Osteoblast (primary cell): ENCODE data around the gene TNIK. TPM values are rescaled to one million over a fixed set of nuclear protein-coding genes. Genes with fewer than 3 reads are reported as not detected.
A peak's percentile ranks its signal among the peaks of the same experiment; 100 is the strongest.

Experiments
- DNase-seq: peaks from one replicate; pipeline ENCODE4 v3.0.0; 2011; ENCODE audit warnings: low spot score, mixed read lengths; ENCODE audit not compliant: insufficient read length; ENCODE audit errors: missing footprints
- H2AFZ ChIP-seq: 2 replicates; pipeline ENCODE4 v1.6.0; 2011; ENCODE audit warnings: mild to moderate bottlenecking, low read length
- H3K27ac ChIP-seq: 2 replicates; pipeline ENCODE4 v1.5.1; 2011; ENCODE audit warnings: mild to moderate bottlenecking, low read depth, low read length, moderate library complexity
- H3K27me3 ChIP-seq: 2 replicates; pipeline ENCODE4 v1.6.0; 2012; ENCODE audit warnings: mild to moderate bottlenecking, control low read depth, inconsistent platforms, low read length, moderate library complexity; ENCODE audit not compliant: insufficient read depth
- H3K36me3 ChIP-seq: 2 replicates; pipeline ENCODE4 v1.5.1; 2011; ENCODE audit warnings: mild to moderate bottlenecking, low read length, control low read depth, moderate library complexity; ENCODE audit not compliant: insufficient read depth
- H3K4me1 ChIP-seq: 2 replicates; pipeline ENCODE4 v1.5.1; 2011; ENCODE audit warnings: mild to moderate bottlenecking, low read length, control low read depth, moderate library complexity; ENCODE audit not compliant: insufficient read depth
- H3K4me2 ChIP-seq: 2 replicates; pipeline ENCODE4 v1.6.0; 2011; ENCODE audit warnings: mild to moderate bottlenecking, low read length; ENCODE audit not compliant: insufficient read depth
- H3K4me3 ChIP-seq: fragments of 200-600 bp; sonication (generic); 3 replicates; pipeline ENCODE4 v1.5.1; 2012; ENCODE audit warnings: mild to moderate bottlenecking, low read length, inconsistent platforms; ENCODE audit not compliant: insufficient read depth
- H3K79me2 ChIP-seq: 2 replicates; pipeline ENCODE4 v1.6.0; 2012; ENCODE audit warnings: mild to moderate bottlenecking, low read length, control low read depth, inconsistent platforms; ENCODE audit not compliant: insufficient read depth
- H3K9me3 ChIP-seq: 2 replicates; pipeline ENCODE4 v1.5.1; 2011; ENCODE audit warnings: low read depth, low read length, control low read depth
- H4K20me1 ChIP-seq: 2 replicates; pipeline ENCODE4 v1.6.0; 2012; ENCODE audit warnings: mild to moderate bottlenecking, low read length, control low read depth; ENCODE audit not compliant: insufficient read depth
- total RNA-seq: library from RNA; depleted of rRNA; stranded (reverse); fragments of >200 nt; gene quantifications from 2 replicates; pipeline ENCODE4 v1.2.3, GENCODE V29; 2012
- TF ChIP-seq, protein P1 (sequence below): IDR thresholded peaks from 2 replicates; pipeline ENCODE4 v1.5.1; 2011; ENCODE audit warnings: mild to moderate bottlenecking, low read depth, low read length, moderate library complexity; ENCODE audit errors: extremely low read depth

Gene TNIK
- total RNA-seq, 1 donor = 7.6 TPM

DNA sequence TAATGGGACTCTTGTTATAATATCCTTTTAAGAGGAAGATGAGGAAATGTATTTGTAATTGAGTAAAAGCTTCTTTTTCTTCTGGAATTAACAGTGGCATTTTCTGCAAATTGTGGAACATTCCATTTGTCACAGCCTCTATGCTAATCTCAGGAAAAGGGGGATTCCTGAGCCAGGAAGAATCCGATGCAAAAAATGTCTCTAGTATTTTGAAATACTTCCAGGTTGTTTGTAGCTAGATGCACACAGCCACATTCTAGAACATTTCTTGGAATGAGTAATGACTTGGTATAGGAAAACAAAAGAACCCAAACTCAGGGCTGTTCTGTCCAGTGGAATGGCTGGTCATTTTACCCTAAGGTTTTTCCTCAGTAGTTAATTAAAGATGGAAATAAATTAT is 335.2 kb downstream of the TNIK start:
- Histone ChIP-seq H3K36me3 (no peaks in the 10 kb centered on the region), H3K4me2 (no peak overlapping the region)

DNA sequence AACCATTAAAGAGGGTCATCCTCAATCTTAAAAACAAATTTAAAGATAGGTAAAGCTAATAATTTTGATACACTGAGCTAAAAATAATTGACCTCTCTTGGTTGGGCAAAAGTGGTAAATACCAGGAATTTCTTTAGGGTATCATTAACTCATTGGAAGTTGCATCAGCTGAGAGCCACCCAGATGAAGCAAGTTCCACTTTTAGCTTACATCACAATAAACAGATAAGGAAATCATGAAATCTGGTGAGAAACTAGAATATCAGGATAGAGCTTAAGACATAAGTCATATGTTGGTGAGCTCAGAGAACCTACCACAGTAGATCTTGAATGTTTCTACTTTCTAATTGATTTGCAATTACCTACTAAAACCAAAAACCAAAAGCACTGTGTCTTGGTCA is 336.3 kb downstream of the TNIK start:
- H3K36me3 ChIP-seq = no peaks in the 10 kb centered on the region
- H2AFZ ChIP-seq = no peak overlapping the region
- no peaks in the 10 kb centered on the region for H4K20me1 ChIP-seq
- no peaks in the 10 kb centered on the region for H3K9me3 ChIP-seq
- no peak overlapping the region for H3K27ac ChIP-seq
- TF ChIP-seq, protein P1, sequence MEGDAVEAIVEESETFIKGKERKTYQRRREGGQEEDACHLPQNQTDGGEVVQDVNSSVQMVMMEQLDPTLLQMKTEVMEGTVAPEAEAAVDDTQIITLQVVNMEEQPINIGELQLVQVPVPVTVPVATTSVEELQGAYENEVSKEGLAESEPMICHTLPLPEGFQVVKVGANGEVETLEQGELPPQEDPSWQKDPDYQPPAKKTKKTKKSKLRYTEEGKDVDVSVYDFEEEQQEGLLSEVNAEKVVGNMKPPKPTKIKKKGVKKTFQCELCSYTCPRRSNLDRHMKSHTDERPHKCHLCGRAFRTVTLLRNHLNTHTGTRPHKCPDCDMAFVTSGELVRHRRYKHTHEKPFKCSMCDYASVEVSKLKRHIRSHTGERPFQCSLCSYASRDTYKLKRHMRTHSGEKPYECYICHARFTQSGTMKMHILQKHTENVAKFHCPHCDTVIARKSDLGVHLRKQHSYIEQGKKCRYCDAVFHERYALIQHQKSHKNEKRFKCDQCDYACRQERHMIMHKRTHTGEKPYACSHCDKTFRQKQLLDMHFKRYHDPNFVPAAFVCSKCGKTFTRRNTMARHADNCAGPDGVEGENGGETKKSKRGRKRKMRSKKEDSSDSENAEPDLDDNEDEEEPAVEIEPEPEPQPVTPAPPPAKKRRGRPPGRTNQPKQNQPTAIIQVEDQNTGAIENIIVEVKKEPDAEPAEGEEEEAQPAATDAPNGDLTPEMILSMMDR = no peak
- H3K4me2 ChIP-seq = no peak overlapping the region
- no peaks in the 10 kb centered on the region for H3K79me2 ChIP-seq
- no peak overlapping the region for H3K4me3 ChIP-seq
- no peak for DNase-seq
- no peaks in the 10 kb centered on the region for H3K27me3 ChIP-seq
- H3K4me1 ChIP-seq = no peaks in the 10 kb centered on the region

More for the DNA sequence above, 335.2 kb downstream of the TNIK start:
- Histone ChIP-seq H4K20me1 (no peaks in the 10 kb centered on the region), H3K79me2 (no peaks in the 10 kb centered on the region), H2AFZ (no peak overlapping the region), H3K4me3 (no peak overlapping the region), H3K27ac (no peak overlapping the region), H3K9me3 (no peaks in the 10 kb centered on the region), H3K4me1 (peaks cover 7% of the 10 kb centered on the region), H3K27me3 (no peaks in the 10 kb centered on the region)
- peak; percentile 53 for DNase-seq
- TF ChIP-seq, protein P1 = no peak

DNA sequence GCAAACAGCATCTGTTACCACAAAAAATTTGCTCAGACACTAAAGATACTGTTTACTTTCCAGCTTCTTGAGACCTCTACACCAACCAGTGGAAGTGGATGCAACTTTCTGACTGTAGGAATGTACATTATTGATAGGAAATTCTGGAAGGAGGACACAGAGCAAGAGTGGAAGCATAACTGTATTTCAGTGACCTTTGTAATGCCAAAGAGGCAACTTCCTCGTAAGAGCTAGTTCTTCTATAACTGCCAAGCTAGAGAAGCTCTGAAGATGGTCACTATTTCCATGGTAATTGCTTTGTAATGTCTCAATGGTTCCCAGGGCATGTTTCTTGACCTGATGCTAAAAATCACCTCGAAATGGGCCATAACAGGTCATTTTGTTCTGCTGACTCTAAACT is 337.3 kb downstream of the TNIK start:
- H3K4me1 ChIP-seq = no peaks in the 10 kb centered on the region
- H3K4me2 ChIP-seq = no peak overlapping the region
- no peak for DNase-seq
- no peaks in the 10 kb centered on the region for H3K9me3 ChIP-seq
- no peak overlapping the region for H3K27ac ChIP-seq
- no peaks in the 10 kb centered on the region for H4K20me1 ChIP-seq
- no peaks in the 10 kb centered on the region for H3K27me3 ChIP-seq
- H3K36me3 ChIP-seq = no peaks in the 10 kb centered on the region
- H3K4me3 ChIP-seq = no peak overlapping the region
- TF ChIP-seq, protein P1 = no peak
- H3K79me2 ChIP-seq = no peaks in the 10 kb centered on the region
- H2AFZ ChIP-seq = no peak overlapping the region

DNA sequence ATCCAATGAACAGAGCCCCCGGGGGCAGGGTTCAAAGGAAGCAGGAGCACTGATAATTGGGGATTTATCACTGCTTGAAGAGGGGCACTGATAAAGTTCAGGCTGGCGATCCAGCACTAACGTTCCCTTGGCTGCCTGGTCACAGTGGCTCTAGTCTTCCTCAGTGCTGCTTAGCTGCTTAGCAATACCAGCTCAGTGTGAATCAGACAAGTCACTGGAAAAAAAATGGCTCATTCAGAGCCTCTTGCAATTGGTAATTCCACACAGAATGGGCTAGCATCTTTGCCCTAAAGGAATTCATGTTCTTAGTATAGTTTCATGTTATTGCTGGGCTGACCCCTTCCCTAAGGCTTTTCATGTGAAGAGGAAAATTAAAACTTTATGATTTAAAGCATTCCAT is 338.0 kb downstream of the TNIK start:
- TF ChIP-seq, protein P1 = no peak
- H2AFZ ChIP-seq = peak overlapping the region; percentile 27
- H3K27me3 ChIP-seq = no peaks in the 10 kb centered on the region
- no peak for DNase-seq
- H3K4me1 ChIP-seq = no peaks in the 10 kb centered on the region
- no peaks in the 10 kb centered on the region for H3K9me3 ChIP-seq
- H3K4me3 ChIP-seq = no peak overlapping the region
- H3K4me2 ChIP-seq = peak overlapping the region; percentile 8
- no peak overlapping the region for H3K27ac ChIP-seq
- no peaks in the 10 kb centered on the region for H4K20me1 ChIP-seq
- no peaks in the 10 kb centered on the region for H3K79me2 ChIP-seq
- no peaks in the 10 kb centered on the region for H3K36me3 ChIP-seq
